Amniotic epithelial cell (primary cell): ENCODE data around the gene CCDC63.
"Not testable (repeated sequence)": the region's sequence is repeated elsewhere in the genome, so short reads cannot be mapped to it uniquely, and the experiment has no call there.

Source experiments
- DNase-seq: peaks from one replicate; pipeline ENCODE4 v3.0.0-alpha.2; 2010; ENCODE audit warnings: low read depth

Gene CCDC63

GRCh38 chr12:110844551-110845338 lies 2.0 kb upstream of the CCDC63 start:
- no peak for DNase-seq

GRCh38 chr12:110845339-110845682 lies 1.5 kb upstream of the CCDC63 start:
- no peak for DNase-seq

- DNase-seq = no peak
Measured at GRCh38 chr12:110848314-110848923, 1.6 kb downstream of the CCDC63 start.

GRCh38 chr12:110849221-110849620 lies 2.4 kb downstream of the CCDC63 start:
- DNase-seq = no peak

- no peak for DNase-seq
Measured at GRCh38 chr12:110849748-110850403, 3.1 kb downstream of the CCDC63 start.

- DNase-seq = no peak
Measured at GRCh38 chr12:110850762-110851161, 4.0 kb downstream of the CCDC63 start.

- DNase-seq = no peak
Measured at GRCh38 chr12:110853836-110854235, 7.0 kb downstream of the CCDC63 start.

- DNase-seq = no peak
Measured at GRCh38 chr12:110856542-110856941, 9.8 kb downstream of the CCDC63 start.

- DNase-seq = no peak
Measured at GRCh38 chr12:110857528-110857927, 10.7 kb downstream of the CCDC63 start.

- not testable (repeated sequence) for DNase-seq
Measured at GRCh38 chr12:110857954-110858353, 11.2 kb downstream of the CCDC63 start.

GRCh38 chr12:110858848-110859247 lies 12.1 kb downstream of the CCDC63 start:
- peak; percentile 38 for DNase-seq

- DNase-seq = peak; percentile 43
Measured at GRCh38 chr12:110860833-110861296, 14.1 kb downstream of the CCDC63 start.

GRCh38 chr12:110861729-110862128 lies 14.9 kb downstream of the CCDC63 start:
- DNase-seq = no peak

- no peak for DNase-seq
Measured at GRCh38 chr12:110862329-110862728, 15.5 kb downstream of the CCDC63 start.

GRCh38 chr12:110863161-110863560 lies 16.4 kb downstream of the CCDC63 start:
- peak; percentile 10 for DNase-seq

- no peak for DNase-seq
Measured at GRCh38 chr12:110865521-110865920, 18.7 kb downstream of the CCDC63 start.

- DNase-seq = no peak
Measured at GRCh38 chr12:110869026-110869425, 22.2 kb downstream of the CCDC63 start.

- no peak for DNase-seq
Measured at GRCh38 chr12:110869803-110870202, 23.0 kb downstream of the CCDC63 start.

GRCh38 chr12:110872100-110872499 lies 25.3 kb downstream of the CCDC63 start:
- DNase-seq = no peak

GRCh38 chr12:110874351-110874750 lies 27.6 kb downstream of the CCDC63 start:
- no peak for DNase-seq

GRCh38 chr12:110874781-110875180 lies 28.0 kb downstream of the CCDC63 start:
- DNase-seq = no peak

GRCh38 chr12:110880651-110881050 lies 33.9 kb downstream of the CCDC63 start:
- DNase-seq = no peak

- DNase-seq = no peak
Measured at GRCh38 chr12:110883251-110883650, 36.5 kb downstream of the CCDC63 start.
